Endothelial cell (in vitro differentiated cells): ENCODE data around the gene PRKD1. TPM values are rescaled to one million over a fixed set of nuclear protein-coding genes. Genes with fewer than 3 reads are reported as not detected.

ENCODE experiments used
- DNase-seq: peaks from one replicate; pipeline ENCODE4 v3.0.0; 2021; ENCODE audit warnings: low spot score
- H3K27ac Mint-ChIP-seq: one replicate; pipeline ENCODE4 v1.8.0; 2021; ENCODE audit warnings: mixed read lengths, inconsistent platforms; ENCODE audit not compliant: unreplicated experiment
- H3K27me3 Mint-ChIP-seq: one replicate; pipeline ENCODE4 v1.8.0; 2021; ENCODE audit warnings: mild to moderate bottlenecking, moderate library complexity, mixed read lengths, inconsistent platforms; ENCODE audit not compliant: unreplicated experiment
- H3K36me3 Mint-ChIP-seq: one replicate; pipeline ENCODE4 v1.8.0; 2021; ENCODE audit warnings: mild to moderate bottlenecking, low read depth, mixed read lengths, inconsistent platforms; ENCODE audit not compliant: unreplicated experiment
- H3K4me1 Mint-ChIP-seq: one replicate; pipeline ENCODE4 v1.8.0; 2021; ENCODE audit warnings: mild to moderate bottlenecking, mixed read lengths, inconsistent platforms; ENCODE audit not compliant: unreplicated experiment
- H3K4me3 Mint-ChIP-seq: one replicate; pipeline ENCODE4 v1.8.0; 2021; ENCODE audit warnings: mild to moderate bottlenecking, mixed read lengths, inconsistent platforms; ENCODE audit not compliant: unreplicated experiment
- H3K9me3 Mint-ChIP-seq: one replicate; pipeline ENCODE4 v1.8.0; 2021; ENCODE audit warnings: mixed read lengths, inconsistent platforms; ENCODE audit not compliant: unreplicated experiment
- total RNA-seq: library from RNA; stranded (reverse); fragmentation: NEBNext Ultra II Directional; extraction: Animal tissue kit (Norgen Biotek cat#: 25700); gene quantifications from one replicate; pipeline ENCODE4 v1.2.1, GENCODE V29; 2021; ENCODE audit not compliant: unreplicated experiment
- TF ChIP-seq, protein P1 (sequence below): fragments of 200-600 bp; sonication (generic); IDR thresholded peaks from one replicate; pipeline ENCODE4 v1.5.0; 2021; ENCODE audit warnings: antibody characterized with exemption; ENCODE audit not compliant: unreplicated experiment

PRKD1 gene
- total RNA-seq, 1 donor from 2014 or later, result 9.0 TPM

DNA sequence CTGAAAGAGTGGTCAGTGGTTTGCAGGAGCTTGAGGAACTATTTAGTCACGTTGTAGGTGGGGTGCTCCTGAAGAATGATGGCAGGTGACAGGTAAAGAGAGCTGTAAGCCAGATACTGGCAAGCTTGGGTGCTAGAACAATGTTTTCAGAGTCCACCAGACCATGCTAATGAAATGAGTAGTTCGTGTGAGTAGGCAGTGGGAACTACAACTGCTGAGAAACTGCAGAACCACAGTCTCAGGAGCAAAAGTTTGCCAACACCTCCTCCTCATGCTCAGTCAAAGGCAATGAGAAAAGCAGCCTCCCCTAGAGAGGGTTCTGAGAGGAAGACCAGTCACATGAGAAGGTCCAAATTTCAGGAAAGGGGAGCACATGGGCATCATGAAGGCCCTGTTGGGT lies 91.3 kb downstream of the PRKD1 start:
- Mint-ChIP-seq H3K9me3 (peaks cover 24% of the 10 kb centered on the region), H3K4me3 (no peak overlapping the region), H3K36me3 (peaks cover 22% of the 10 kb centered on the region), H3K4me1 (no peaks in the 10 kb centered on the region), H3K27ac (no peak overlapping the region), H3K27me3 (no peaks in the 10 kb centered on the region)
- TF ChIP-seq, protein P1, sequence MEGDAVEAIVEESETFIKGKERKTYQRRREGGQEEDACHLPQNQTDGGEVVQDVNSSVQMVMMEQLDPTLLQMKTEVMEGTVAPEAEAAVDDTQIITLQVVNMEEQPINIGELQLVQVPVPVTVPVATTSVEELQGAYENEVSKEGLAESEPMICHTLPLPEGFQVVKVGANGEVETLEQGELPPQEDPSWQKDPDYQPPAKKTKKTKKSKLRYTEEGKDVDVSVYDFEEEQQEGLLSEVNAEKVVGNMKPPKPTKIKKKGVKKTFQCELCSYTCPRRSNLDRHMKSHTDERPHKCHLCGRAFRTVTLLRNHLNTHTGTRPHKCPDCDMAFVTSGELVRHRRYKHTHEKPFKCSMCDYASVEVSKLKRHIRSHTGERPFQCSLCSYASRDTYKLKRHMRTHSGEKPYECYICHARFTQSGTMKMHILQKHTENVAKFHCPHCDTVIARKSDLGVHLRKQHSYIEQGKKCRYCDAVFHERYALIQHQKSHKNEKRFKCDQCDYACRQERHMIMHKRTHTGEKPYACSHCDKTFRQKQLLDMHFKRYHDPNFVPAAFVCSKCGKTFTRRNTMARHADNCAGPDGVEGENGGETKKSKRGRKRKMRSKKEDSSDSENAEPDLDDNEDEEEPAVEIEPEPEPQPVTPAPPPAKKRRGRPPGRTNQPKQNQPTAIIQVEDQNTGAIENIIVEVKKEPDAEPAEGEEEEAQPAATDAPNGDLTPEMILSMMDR, result no peak
- DNase-seq, result no peak

DNA sequence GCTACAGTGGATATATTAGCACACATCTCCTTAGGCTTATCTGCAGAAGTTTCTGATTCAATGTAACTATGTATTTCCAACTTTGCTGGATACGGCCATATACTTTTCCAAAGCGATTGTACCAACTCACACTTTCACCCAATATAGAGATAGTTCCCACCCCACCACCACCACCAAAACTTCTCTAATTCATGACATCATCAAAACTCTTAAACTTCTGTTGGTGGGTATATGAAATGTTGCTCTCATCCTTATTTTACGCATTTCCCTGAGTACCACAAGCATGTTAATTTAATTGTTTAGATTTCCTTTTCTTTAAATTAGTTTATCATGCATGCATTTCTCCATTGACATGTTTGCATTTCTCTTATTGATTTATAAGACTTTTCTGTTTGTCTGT lies 95.6 kb downstream of the PRKD1 start:
- Mint-ChIP-seq H3K36me3 (no peaks in the 10 kb centered on the region), H3K4me1 (no peaks in the 10 kb centered on the region), H3K27ac (no peak overlapping the region), H3K27me3 (no peaks in the 10 kb centered on the region), H3K9me3 (no peaks in the 10 kb centered on the region), H3K4me3 (no peak overlapping the region)
- no peak for DNase-seq
- TF ChIP-seq, protein P1, result no peak

DNA sequence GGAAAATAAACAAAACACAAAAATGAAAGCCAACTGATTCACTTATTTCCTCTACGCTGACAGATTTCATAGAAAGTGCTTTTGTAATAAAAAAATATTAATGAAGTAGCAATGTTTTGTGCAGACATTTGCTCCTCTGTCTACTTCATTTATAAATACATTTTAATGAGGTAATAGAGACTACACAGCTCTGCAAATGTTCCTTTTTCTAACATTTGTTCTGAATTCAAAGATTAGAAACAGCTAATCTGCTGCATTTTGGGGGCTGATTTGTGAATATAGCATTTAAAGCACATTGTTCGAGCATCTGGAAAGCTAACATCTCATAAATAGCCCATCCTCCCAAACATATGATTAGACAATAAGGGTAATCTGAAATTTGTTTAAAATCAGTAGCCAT lies 97.8 kb downstream of the PRKD1 start:
- Mint-ChIP-seq H3K36me3 (no peaks in the 10 kb centered on the region), H3K4me1 (no peaks in the 10 kb centered on the region), H3K4me3 (no peak overlapping the region), H3K27ac (no peak overlapping the region), H3K9me3 (no peaks in the 10 kb centered on the region), H3K27me3 (no peaks in the 10 kb centered on the region)
- TF ChIP-seq, protein P1, result no peak
- DNase-seq, result no peak

DNA sequence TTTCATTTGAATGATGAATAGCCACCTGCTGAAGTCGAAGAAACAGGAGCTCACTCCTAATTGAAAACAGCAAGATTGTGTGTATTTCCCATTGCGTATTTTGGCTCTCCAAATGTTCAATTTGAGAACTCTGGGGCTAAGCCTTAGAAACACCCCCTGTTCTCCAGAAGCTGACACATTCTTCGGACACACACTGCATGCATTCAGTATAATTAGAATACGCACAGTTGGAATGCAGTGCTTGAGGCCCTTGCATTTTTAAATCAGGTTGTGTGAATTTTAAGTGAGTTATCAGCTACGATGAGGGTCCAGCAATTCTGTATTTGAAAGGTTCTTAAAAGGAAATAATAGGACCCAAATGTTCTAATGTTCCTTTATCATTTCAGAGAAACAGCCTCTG lies 103.8 kb downstream of the PRKD1 start:
- Mint-ChIP-seq H3K27ac (no peak overlapping the region), H3K4me3 (no peak overlapping the region), H3K27me3 (peaks cover 2% of the 10 kb centered on the region), H3K36me3 (no peaks in the 10 kb centered on the region), H3K9me3 (no peaks in the 10 kb centered on the region), H3K4me1 (no peaks in the 10 kb centered on the region)
- TF ChIP-seq, protein P1, result no peak
- no peak for DNase-seq

DNA sequence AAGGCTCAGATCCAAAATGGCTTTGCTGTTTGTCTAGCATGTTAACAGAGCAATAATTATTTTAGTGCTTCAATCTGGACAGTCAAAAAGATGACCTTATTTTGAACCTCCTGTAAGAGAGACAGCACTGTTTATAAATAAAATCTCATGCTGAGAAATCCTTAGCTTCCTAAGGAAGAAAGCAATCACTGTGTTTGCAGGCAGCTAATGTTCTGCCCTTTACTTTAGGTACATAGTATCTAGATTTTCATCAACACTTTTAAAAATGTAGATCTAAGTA lies 105.3 kb downstream of the PRKD1 start:
- TF ChIP-seq, protein P1, result no peak
- Mint-ChIP-seq H3K4me3 (no peak overlapping the region), H3K4me1 (no peaks in the 10 kb centered on the region), H3K36me3 (no peaks in the 10 kb centered on the region), H3K9me3 (no peaks in the 10 kb centered on the region), H3K27me3 (peaks cover 2% of the 10 kb centered on the region), H3K27ac (no peak overlapping the region)
- DNase-seq, result no peak
